GM20000 (cell line): Measurements from ENCODE around the gene FNIP2.
A peak's percentile ranks its signal among the peaks of the same experiment; 100 is the strongest.
"Not testable (repeated sequence)": the region's sequence is repeated elsewhere in the genome, so short reads cannot be mapped to it uniquely, and the experiment has no call there.

Experiments used
- DNase-seq: peaks from one replicate; pipeline ENCODE4 v3.0.0; 2012; ENCODE audit warnings: low spot score
- TF ChIP-seq, protein P1 (sequence below): IDR thresholded peaks from 2 replicates; pipeline ENCODE4 v1.5.1; 2012; ENCODE audit warnings: mild to moderate bottlenecking, control low read depth; ENCODE audit errors: extremely low read depth, missing control alignments

The FNIP2 gene

DNA sequence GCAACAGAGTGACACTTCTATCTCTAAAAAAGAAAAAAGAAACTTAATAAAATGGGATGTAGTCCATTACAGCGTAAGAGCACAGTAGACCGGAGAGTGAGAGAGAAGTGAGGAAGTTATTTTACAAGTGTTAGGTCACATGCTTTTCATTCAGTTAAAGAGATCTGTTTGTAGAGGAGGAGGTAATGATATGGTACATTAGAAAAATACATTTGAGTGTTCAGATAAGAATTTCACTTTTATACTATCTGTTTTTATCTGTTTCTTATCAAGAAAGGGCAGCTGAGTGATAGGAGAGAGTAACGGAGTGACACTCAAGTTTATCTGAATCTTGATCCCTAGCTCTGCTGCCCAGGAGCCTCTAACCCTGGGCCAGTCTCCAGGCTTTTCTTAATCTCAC lies 38.9 kb downstream of the FNIP2 start:
- no peak for DNase-seq
- TF ChIP-seq, protein P1, sequence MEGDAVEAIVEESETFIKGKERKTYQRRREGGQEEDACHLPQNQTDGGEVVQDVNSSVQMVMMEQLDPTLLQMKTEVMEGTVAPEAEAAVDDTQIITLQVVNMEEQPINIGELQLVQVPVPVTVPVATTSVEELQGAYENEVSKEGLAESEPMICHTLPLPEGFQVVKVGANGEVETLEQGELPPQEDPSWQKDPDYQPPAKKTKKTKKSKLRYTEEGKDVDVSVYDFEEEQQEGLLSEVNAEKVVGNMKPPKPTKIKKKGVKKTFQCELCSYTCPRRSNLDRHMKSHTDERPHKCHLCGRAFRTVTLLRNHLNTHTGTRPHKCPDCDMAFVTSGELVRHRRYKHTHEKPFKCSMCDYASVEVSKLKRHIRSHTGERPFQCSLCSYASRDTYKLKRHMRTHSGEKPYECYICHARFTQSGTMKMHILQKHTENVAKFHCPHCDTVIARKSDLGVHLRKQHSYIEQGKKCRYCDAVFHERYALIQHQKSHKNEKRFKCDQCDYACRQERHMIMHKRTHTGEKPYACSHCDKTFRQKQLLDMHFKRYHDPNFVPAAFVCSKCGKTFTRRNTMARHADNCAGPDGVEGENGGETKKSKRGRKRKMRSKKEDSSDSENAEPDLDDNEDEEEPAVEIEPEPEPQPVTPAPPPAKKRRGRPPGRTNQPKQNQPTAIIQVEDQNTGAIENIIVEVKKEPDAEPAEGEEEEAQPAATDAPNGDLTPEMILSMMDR, result no peak

DNA sequence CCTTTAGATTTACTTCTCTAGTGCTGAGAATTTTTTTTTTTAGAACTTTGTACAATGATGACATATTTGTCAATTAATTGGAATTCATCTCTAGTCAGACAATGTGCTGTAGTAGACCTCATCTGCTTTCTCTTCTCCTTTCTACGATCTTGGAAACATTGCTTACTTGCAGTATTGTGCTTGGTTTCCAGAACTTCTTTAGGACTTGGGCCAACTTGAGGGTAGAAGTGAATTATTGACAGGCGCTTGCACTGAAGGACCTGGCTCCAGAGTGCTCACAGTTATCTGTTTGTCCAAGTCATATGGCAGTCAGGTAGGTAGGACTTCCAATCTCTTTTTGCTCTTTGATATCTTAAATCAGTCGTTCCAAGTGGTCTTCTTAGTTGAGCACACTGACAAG lies 39.6 kb downstream of the FNIP2 start:
- no peak for DNase-seq
- TF ChIP-seq, protein P1, result no peak

DNA sequence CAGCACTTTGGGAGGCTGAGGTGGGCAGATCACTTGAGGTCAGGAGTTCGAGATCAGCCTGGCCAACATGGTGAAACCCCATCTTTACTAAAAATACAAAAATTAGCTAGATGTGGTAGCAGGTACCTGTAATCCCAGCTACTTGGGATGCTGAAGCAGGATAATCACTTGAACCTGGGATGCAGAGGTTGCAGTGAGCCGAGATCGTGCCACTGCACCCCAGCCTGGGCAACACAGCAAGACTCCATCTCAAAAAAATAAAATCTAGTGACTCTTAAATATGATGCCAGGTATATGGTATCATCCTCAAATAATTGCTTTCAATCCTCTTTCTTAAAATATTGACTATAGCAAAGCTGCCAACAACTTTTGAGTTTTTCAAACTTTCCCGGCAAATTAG lies 40.4 kb downstream of the FNIP2 start:
- DNase-seq, result not testable (repeated sequence)

DNA sequence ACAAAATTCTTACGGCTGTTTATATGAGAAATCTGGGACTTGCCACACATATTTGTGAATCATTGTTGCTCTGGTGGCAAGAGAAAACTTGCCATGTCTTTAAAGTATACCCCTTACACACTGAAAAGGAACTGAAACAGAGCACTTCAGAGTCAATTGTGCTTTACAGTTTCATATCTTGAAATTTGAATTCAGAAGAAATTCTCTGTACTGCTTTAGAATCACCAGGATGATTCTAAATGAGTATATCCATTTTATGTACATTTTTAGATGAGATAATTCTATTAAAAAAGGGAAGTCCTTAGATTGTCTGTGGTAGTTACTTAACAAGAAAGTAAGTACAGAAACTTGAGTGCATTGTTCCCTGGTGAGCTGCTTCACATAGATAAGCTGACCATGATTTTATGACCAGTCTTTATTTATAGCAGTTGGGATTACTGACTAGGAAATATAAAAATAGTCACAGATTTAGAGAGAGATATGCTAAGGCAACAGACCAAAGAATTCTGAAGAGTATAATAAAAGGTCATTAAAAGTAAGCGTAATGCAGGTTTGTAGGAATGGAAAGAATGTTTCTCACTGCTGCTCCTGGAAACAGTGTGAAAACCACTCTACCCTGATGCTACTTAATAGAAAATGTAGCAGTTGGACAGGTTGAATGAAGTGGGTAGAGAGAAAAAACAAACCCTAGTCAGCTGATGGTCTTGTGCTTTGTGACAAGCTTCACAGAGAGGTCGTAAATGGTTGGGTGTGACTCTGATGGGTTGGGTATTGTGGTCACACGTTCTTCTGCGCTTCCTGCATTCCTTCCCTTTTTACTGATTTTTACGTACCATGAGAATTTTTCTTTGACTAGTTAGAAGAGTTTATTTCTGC lies 41.0 kb downstream of the FNIP2 start:
- DNase-seq, result peak; percentile 34
- TF ChIP-seq, protein P1, result no peak

DNA sequence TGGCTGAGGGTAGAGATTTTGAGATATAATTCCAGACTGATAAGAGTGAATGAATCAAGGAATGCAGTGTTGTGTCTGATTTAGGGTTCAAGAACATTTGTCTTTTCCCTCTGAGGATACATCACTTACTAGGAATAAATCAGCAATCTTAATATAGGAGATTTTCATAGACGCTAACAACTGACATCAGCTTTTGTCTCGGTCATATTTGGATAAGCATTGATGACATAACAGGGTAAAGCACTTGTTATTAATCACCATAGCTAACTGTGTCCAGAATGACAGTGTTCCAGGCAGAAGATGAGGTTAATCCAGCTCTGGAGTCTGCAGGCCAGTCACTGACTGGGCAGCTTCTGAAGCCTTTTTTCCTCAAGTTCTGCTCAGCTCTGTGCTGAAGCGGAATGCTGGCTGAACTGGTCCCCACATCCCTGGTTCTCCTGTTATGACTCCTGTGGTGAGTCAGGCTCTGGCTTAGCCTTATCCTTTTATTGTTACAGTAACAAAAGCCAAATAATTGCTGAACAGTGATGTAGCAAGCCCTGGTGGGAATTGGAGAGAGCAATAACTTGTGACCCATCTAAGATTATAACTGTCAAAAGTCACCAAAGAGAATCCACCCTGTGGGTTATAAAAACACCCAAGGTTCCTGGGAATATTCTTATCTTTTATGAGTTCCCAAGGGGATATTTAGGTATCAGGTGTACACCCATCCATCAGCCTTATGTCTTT lies 41.8 kb downstream of the FNIP2 start:
- TF ChIP-seq, protein P1, result no peak
- no peak for DNase-seq

DNA sequence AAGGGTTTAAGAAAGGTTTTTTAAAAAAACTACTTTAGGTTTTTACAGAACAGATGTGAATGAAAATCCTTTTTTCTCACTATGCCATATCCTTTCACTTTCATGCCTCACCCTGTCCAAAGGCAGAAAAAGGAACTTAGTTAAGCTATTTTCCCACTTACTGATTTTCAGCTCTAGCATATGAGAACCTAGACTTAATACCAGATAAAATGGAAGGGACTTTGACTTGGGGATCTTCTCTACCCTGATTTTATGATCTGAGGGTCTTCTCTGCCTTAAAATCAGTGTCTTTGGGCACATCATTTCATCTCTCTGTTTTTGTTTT lies 42.4 kb downstream of the FNIP2 start:
- TF ChIP-seq, protein P1, result no peak
- no peak for DNase-seq

DNA sequence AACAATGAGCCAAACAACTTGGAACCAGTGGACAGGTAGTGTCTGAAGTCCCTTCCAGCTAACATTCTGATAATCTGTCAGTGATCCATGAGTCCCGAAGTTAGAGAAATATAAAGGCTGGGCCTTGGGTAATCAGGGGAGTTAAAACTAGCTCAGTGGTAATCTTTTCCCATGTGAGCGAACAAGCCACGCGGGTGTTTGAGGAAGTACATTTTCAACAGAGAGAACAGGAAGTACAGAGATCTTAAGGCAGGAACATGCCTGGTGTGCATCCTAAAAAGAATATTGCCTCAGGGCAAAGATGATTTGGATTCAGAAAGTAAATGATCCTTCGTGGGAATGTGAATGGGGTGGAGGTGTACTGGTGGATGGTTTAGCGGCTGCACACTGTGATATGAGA lies 42.9 kb downstream of the FNIP2 start:
- TF ChIP-seq, protein P1, result no peak
- no peak for DNase-seq

DNA sequence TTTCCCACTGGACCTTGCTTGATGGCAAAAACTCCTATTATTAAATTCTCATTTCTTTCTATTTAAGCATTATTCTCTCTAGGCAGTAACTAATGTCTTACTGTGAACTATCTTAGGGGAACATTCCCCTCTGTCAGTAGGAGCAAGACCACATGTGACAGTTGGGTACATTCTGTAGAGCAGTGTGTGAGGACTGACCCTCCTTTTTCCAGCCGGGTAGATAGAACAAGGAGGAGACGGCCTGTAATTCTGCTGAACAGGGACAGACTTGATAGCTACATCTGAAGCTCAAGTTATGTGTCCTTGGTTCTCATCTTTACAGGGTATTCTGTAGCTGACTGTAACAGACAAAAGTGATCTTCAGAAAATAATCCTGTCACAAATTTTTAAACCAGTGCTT lies 43.3 kb downstream of the FNIP2 start:
- TF ChIP-seq, protein P1, result no peak
- no peak for DNase-seq
